T-helper 17 cell (primary cell): Measurements from ENCODE around the gene RAB3IP. TPM values are rescaled to one million over a fixed set of nuclear protein-coding genes. Genes with fewer than 3 reads are reported as not detected.
"Not testable (repeated sequence)": the region's sequence is repeated elsewhere in the genome, so short reads cannot be mapped to it uniquely, and the experiment has no call there.

Source experiments
- ATAC-seq: fragments of 150-1000 bp; cut with Tn5 transposase; 2 replicates; pipeline ENCODE4 v1.10.0; 2021; ENCODE audit warnings: mild to moderate bottlenecking, moderate library complexity
- DNase-seq, 3 donors: peaks; one replicate each; pipeline versions ENCODE4 v3.0.0 to v3.0.0-alpha.2; 2020 to 2021
- H3K9me3 ChIP-seq: one replicate; pipeline ENCODE4 v1.7.0; 2013; ENCODE audit warnings: low read length, mild to moderate bottlenecking; ENCODE audit not compliant: control insufficient read depth, poor library complexity, severe bottlenecking
- H3K27ac Mint-ChIP-seq: one replicate; pipeline ENCODE4 v1.8.0; 2022; ENCODE audit warnings: mild to moderate bottlenecking, moderate library complexity, mixed read lengths
- H3K27me3 Mint-ChIP-seq: one replicate; pipeline ENCODE4 v1.8.0; 2022; ENCODE audit warnings: mixed read lengths
- H3K36me3 Mint-ChIP-seq: one replicate; pipeline ENCODE4 v1.8.0; 2022; ENCODE audit warnings: low read depth, mixed read lengths
- H3K4me1 Mint-ChIP-seq: one replicate; pipeline ENCODE4 v1.8.0; 2022; ENCODE audit warnings: mild to moderate bottlenecking, mixed read lengths
- H3K4me3 Mint-ChIP-seq: one replicate; pipeline ENCODE4 v1.8.0; 2022; ENCODE audit warnings: mild to moderate bottlenecking, moderate library complexity, mixed read lengths
- total RNA-seq, 4 donors: library from RNA in 2 of 4; stranded (reverse) in 2 of 4; gene quantifications; one replicate each; pipeline ENCODE4 v1.2.3 and lab custom pipeline; 2022 to 2026

RAB3IP gene
- total RNA-seq, 2 donors from 2014 or later, result 26.6 TPM

DNA sequence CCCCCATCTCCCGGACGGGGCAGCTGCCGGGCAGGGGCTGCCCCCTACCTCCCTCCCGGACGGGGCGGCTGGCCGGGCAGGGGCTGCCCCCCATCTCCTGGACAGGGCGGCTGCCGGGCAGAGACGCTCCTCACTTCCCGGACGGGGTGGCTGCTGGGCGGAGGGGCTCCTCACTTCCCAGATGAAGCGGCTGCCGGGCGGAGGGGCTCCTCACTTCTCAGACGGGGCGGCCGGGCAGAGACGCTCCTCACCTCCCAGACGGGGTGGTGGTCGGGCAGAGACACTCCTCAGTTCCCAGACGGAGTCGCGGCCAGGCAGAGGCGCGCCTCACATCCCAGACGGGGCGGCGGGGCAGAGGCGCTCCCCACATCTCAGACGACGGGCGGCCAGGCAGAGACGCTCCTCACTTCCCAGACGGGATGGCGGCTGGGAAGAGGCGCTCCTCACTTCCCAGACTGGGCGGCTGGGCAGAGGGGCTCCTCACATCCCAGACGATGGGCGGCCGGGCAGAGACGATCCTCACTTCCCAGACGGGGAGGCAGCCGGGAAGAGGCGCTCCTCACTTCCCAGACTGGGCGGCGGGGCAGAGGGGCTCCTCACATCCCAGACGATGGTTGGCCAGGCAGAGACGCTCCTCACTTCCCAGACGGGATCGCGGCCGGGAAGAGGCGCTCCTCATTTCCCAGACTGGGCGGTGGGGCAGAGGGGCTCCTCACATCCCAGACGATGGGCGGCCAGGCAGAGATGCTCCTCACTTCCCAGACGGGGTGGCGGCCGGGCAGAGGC lies 114.7 kb downstream of the RAB3IP start:
- not testable (repeated sequence) for H3K36me3 Mint-ChIP-seq, ATAC-seq, H3K9me3 ChIP-seq, H3K27me3 Mint-ChIP-seq, H3K4me3 Mint-ChIP-seq, DNase-seq, H3K27ac Mint-ChIP-seq, H3K4me1 Mint-ChIP-seq

DNA sequence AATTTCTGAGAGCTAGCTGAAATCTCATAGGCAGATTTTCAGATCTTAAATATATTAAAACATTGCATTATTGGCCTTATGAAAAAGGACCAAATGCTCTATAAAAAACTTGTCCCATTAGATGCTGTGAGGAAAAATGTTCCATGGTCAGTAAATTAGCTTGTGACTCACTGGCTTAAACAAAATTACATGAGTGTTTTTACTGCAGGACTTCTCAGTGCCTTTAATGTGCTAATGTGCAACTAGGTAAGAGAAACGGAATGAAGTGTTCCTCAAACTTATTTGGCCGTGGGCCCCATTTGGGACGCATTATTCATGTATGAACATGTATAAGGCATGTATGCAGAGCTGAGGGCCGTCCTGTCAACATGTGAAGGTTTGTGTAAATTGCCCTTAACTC lies 128.0 kb downstream of the RAB3IP start:
- peaks cover 26% of the 10 kb centered on the region for H3K27me3 Mint-ChIP-seq

DNA sequence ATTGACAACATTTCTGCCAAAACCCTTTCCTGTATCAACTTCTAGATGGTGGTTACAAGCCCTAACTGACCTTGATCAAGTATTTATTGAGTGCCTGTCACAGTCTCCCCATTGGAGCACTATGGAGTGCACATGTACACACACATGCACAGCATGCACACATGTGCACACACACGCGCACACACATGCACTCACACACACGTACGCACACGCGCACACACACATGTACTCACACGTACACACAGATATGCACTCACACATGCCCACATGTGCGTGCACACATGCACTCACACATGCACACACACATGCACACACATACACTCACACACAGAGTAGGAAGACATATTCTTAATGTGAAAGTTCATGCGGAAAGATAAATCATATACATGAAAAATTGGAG lies 130.0 kb downstream of the RAB3IP start:
- H3K4me1 Mint-ChIP-seq, result no peaks in the 10 kb centered on the region
- peaks cover 34% of the 10 kb centered on the region for H3K27me3 Mint-ChIP-seq
- H3K4me3 Mint-ChIP-seq, result no peak overlapping the region
- no peaks in the 10 kb centered on the region for H3K9me3 ChIP-seq
- DNase-seq, result no peak
- no peak for ATAC-seq
- peaks cover 2% of the 10 kb centered on the region for H3K36me3 Mint-ChIP-seq
- no peak overlapping the region for H3K27ac Mint-ChIP-seq

More for the DNA sequence above, 128.0 kb downstream of the RAB3IP start:
- Mint-ChIP-seq H3K4me3 (no peak overlapping the region), H3K36me3 (peaks cover 2% of the 10 kb centered on the region), H3K27ac (no peak overlapping the region), H3K4me1 (no peaks in the 10 kb centered on the region)
- H3K9me3 ChIP-seq, result no peaks in the 10 kb centered on the region
- ATAC-seq, result no peak
- no peak for DNase-seq

DNA sequence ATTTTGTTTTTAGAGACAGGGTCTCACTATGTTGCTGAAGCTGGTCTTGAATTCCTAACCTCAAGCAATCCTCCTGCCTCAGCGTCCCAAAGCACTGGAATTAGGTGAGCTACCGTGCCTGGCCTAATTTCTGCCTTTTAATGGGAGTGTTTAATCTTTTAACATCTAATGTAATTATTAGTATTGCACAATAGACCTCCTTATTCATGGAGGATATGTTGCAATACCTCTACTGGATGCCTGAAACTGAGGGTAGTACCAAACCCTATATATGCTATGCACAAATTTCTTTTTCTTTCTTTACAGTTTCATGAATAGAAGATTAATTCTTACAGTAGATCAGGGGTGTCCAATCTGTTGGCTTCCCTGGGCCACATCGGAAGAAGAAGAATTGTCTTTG lies 134.1 kb downstream of the RAB3IP start:
- Mint-ChIP-seq H3K36me3 (no peaks in the 10 kb centered on the region), H3K4me3 (no peak overlapping the region), H3K27me3 (peaks cover 44% of the 10 kb centered on the region), H3K4me1 (no peaks in the 10 kb centered on the region), H3K27ac (no peak overlapping the region)
- H3K9me3 ChIP-seq, result no peaks in the 10 kb centered on the region
- ATAC-seq, result no peak
- DNase-seq, result no peak

Other genes starting within 250 kb of the RAB3IP start
- 100 to 1,000 TPM; 197 to 229 TPM for gene CCT2, start 153.4 kb upstream of the RAB3IP start, total RNA-seq
- gene LRRC10, start 128.0 kb upstream of the RAB3IP start, total RNA-seq, result not detected
- gene BEST3, start 39.6 kb upstream of the RAB3IP start, total RNA-seq, result under 1 TPM in 1 of 2 donors, not detected in 1; 0.44 TPM
- gene MYRFL, start 86.4 kb downstream of the RAB3IP start, total RNA-seq, result not detected